SK-N-SH treated with all-trans-retinoic acid at 6 μM for 48 hours (cell line): ENCODE data around the gene CDK5RAP2.

Experiments used
- BACH2 ChIP-seq: fragments of 250-450 bp; sonication (Bioruptor Pico); IDR thresholded peaks from 2 replicates; pipeline ENCODE4 v1.9.0; 2021; ENCODE audit warnings: mild to moderate bottlenecking, borderline replicate concordance
- CREB5 ChIP-seq: fragments of 250-450 bp; sonication (Bioruptor Pico); IDR thresholded peaks from 2 replicates; pipeline ENCODE4 v1.5.1; 2020; ENCODE audit warnings: low read depth, mild to moderate bottlenecking, moderate library complexity
- CSDC2 ChIP-seq: fragments of 250-450 bp; sonication (Bioruptor Pico); IDR thresholded peaks from 2 replicates; pipeline ENCODE4 v1.5.0; 2020; ENCODE audit warnings: mild to moderate bottlenecking, moderate library complexity
- PATZ1 ChIP-seq: fragments of 250-450 bp; sonication (Bioruptor Pico); IDR thresholded peaks from 2 replicates; pipeline ENCODE4 v1.8.0; 2020; ENCODE audit warnings: mild to moderate bottlenecking, moderate library complexity, borderline replicate concordance
- POU6F1 ChIP-seq: fragments of 250-450 bp; sonication (Bioruptor Pico); IDR thresholded peaks from 2 replicates; pipeline ENCODE4 v1.8.0; 2021; ENCODE audit warnings: low read depth, mild to moderate bottlenecking, moderate library complexity, borderline replicate concordance
- PPARA ChIP-seq: fragments of 250-450 bp; sonication (Bioruptor Pico); IDR thresholded peaks from 2 replicates; pipeline ENCODE4 v1.5.0; 2020; ENCODE audit warnings: mild to moderate bottlenecking, borderline replicate concordance
- RARB ChIP-seq: fragments of 250-450 bp; sonication (Bioruptor Pico); IDR thresholded peaks from 2 replicates; pipeline ENCODE4 v1.8.0; 2021; ENCODE audit warnings: mild to moderate bottlenecking, moderate library complexity
- SNAI2 ChIP-seq: fragments of 250-450 bp; sonication (Bioruptor Pico); IDR thresholded peaks from 2 replicates; pipeline ENCODE4 v1.5.0; 2020; ENCODE audit warnings: mild to moderate bottlenecking, moderate library complexity
- TCF4 ChIP-seq: fragments of 250-450 bp; sonication (Bioruptor Pico); IDR thresholded peaks from 2 replicates; pipeline ENCODE4 v1.8.0; 2021; ENCODE audit warnings: mild to moderate bottlenecking, moderate library complexity, borderline replicate concordance
- TOX ChIP-seq: fragments of 250-450 bp; sonication (Bioruptor Pico); IDR thresholded peaks from 2 replicates; pipeline ENCODE4 v1.8.0; 2021; ENCODE audit warnings: mild to moderate bottlenecking, moderate library complexity, borderline replicate concordance
- TSHZ2 ChIP-seq: fragments of 250-450 bp; sonication (Bioruptor Pico); IDR thresholded peaks from 2 replicates; pipeline ENCODE4 v1.5.0; 2020; ENCODE audit warnings: mild to moderate bottlenecking, moderate library complexity
- ZC3H10 ChIP-seq: fragments of 250-450 bp; sonication (Bioruptor Pico); IDR thresholded peaks from 2 replicates; pipeline ENCODE4 v1.5.1; 2021; ENCODE audit warnings: mild to moderate bottlenecking, moderate library complexity
- ZFP30 ChIP-seq: fragments of 450-650 bp; formaldehyde crosslinking; IDR thresholded peaks from 2 replicates; pipeline ENCODE4 v1.5.0; 2022; ENCODE audit warnings: mild to moderate bottlenecking, moderate library complexity

GRCh38 chr9:120431268-120431667, 148.7 kb downstream of the CDK5RAP2 start:
- TF ChIP-seq TOX (CRISPR knock-in tag) (no peak), PATZ1 (CRISPR knock-in tag) (no peak), CSDC2 (CRISPR knock-in tag) (no peak), TCF4 (CRISPR knock-in tag) (no peak), RARB (CRISPR knock-in tag) (no peak), PPARA (CRISPR knock-in tag) (no peak), POU6F1 (CRISPR knock-in tag) (no peak), BACH2 (CRISPR knock-in tag) (no peak), TSHZ2 (no peak), CREB5 (no peak), SNAI2 (CRISPR knock-in tag) (no peak), ZFP30 (CRISPR knock-in tag) (no peak), ZC3H10 (CRISPR knock-in tag) (no peak)
